Stimulated activated CD4-positive, alpha-beta T cell treated with anti-CD3 and anti-CD28 coated beads, Interleukin-2, amount 100 ng/mL, for 4 hours (primary cell): ENCODE results near the gene ATP6V0B.

ENCODE experiments used
- DNase-seq: peaks from one replicate; pipeline ENCODE4 v3.0.0-alpha.2; 2020; ENCODE audit warnings: low read depth

ATP6V0B gene

DNA sequence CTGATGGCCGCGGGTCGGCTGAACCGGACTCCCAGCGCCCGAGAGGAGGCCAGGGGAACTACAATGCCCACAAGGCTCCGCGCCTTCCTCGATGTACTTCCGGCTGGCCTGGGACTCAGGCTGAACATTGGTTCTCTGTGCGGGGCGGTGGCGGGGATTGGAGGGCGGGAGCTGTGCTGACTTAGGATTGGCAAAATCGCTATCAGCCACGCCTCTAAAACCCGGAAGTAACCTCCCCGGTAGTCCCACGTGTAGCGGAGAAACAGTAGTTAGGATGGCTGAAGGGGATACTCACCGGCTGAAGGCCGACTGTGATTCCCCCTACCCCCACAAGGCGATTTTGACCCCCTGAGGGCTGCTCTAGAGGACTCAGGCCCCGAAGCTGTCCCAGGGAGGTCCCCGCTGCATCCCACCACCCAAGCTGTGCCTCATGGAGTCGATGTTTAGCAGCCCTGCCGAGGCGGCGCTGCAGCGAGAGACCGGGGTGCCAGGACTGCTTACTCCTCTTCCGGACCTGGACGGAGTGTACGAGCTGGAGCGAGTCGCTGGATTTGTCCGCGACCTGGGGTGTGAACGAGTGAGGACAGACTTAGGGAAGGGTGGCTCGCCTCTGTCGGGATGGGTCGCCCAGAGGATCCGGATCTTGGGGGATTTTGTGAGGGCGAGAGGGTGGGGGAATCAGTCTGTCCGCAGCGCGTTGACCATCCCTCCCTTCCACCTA lies 4.9 kb upstream of the ATP6V0B start, which contains the start of gene DPH2:
Gene DPH2, plus strand, starts transcription at position 265 of the 721 bp plus-strand sequence. Its CDS starts 166 bp downstream, at position 431.
- DNase-seq = peak; percentile 96

DNA sequence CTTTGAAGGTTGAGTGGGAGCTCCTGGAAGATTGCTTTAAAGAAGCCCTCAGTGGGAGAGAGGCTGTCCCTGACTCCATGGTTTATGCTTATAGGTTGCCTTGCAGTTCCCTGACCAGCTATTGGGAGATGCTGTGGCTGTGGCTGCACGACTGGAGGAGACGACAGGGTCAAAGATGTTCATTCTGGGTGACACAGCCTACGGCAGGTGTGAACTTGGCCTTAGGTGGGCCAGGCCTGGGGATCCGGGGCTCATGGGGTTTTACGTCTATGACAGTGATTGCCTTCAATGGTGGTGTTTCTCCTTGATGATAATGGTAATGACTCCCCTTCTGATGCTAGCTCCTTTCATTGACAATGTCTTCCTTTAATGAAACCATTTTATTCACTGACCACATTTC lies 4.3 kb upstream of the ATP6V0B start:
- DNase-seq = no peak

DNA sequence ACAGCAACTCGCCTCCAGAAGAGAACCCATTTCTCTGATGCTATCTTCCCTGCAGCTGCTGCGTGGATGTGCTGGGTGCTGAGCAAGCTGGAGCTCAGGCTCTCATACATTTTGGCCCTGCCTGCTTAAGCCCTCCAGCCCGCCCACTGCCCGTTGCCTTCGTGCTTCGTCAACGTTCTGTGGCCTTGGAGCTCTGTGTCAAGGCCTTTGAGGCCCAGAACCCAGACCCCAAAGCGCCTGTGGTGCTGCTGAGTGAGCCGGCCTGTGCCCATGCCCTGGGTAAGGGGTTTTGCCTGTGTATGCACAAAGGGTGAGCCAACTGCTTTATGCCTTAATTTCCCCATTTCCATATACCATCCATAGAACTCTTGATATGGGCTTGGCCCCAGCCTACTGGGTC lies 3.8 kb upstream of the ATP6V0B start:
- no peak for DNase-seq

DNA sequence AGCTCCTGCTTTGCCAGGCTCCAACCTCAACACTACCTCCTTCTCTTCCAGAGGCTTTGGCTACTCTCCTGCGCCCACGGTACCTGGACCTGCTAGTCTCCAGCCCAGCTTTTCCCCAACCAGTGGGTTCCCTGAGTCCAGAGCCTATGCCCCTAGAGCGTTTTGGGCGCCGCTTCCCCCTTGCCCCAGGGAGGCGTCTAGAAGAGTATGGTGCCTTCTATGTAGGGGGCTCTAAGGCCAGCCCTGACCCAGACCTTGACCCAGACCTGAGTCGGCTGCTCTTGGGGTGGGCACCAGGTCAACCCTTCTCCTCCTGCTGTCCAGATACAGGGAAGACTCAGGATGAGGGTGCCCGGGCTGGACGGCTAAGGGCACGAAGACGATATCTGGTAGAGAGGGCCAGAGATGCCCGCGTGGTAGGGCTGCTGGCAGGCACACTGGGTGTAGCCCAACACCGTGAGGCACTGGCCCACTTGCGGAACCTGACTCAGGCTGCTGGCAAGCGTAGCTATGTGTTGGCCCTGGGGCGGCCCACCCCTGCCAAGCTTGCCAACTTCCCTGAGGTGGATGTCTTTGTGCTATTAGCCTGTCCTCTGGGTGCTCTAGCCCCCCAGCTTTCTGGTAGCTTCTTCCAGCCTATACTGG lies 3.3 kb upstream of the ATP6V0B start:
- DNase-seq = no peak

DNA sequence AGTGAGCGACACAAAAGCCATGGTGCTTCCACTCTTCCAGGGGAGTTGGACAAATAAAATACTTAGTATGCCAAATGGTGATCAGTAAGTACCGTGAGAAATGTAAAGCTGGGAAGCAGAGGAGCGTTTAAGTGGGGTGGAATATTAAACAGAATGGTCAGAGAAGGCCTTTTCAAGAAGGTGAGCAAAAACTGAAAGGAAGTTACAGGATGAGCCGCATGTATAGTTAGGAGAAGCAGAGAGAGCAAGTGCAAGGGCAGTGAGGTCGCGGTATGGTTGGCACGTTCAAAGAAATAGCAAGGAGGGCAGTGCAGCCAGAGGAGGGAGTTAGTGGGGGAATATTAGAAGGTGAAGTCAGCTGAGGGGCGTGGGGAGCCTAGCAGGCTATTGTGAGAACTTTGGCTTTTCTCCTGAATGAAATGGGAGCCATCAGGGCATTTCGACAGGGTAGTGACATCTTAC lies 748 bp upstream of the ATP6V0B start:
- no peak for DNase-seq

DNA sequence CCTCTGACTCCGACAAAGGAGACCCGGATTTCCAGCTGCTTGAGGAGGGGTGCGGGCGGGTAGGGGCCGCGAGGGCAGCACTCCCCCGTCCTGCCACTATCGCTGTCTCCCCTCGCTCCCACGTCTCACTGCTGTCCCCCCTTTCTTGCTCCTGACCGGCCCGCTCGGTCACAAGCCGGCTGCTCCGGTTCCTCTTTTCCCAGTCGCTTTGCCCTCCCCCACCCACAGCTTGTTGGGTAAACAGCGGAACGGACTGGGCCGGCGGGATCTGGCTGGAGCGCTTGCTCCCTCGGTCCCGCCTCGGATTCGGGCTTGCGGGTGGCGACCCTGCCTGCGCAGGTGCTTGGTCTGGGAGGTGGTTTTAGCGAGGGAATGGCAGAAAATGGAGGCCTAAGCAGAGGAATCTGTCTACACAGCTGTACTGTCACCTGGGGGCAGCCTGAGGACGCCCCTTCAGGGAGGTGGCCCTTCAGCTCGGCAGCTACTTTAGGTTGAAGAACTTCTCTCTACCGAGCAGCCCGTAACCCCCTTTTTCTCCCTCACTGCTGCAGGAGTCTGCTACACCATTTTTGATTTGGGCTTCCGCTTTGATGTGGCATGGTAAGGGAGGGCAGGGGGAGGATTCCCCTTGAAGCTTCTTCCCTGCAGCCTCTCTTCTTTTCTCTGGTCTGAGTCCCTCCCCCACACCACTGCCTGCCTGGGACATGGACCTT lies 645 bp downstream of the ATP6V0B start:
- no peak for DNase-seq

DNA sequence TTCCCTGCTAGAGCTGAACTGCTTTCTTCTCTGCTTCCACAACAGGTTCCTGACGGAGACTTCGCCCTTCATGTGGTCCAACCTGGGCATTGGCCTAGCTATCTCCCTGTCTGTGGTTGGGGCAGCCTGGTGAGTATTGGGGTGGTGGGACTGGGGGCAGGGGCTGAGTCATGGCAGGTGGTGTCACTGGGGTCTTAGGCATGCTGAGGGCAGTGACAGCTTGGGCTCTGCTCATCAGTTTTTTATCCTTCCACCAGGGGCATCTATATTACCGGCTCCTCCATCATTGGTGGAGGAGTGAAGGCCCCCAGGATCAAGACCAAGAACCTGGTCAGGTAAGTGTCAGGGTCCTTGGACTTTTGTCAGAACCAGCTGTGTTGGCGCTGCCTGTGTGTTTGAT lies 1.3 kb downstream of the ATP6V0B start:
- DNase-seq = no peak

DNA sequence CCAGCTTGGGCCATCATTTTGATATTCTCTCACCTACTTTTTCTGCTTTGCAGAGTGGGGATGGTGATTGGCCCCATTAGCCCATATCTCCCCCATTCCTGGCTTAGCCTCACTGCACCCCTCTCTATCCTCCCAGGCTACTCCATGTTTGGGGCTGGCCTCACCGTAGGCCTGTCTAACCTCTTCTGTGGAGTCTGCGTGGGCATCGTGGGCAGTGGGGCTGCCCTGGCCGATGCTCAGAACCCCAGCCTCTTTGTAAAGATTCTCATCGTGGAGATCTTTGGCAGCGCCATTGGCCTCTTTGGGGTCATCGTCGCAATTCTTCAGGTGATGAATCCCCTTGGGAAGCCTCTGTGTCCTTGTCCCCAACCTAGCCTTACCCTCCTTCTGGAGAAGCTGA lies 2.1 kb downstream of the ATP6V0B start:
- DNase-seq = no peak

DNA sequence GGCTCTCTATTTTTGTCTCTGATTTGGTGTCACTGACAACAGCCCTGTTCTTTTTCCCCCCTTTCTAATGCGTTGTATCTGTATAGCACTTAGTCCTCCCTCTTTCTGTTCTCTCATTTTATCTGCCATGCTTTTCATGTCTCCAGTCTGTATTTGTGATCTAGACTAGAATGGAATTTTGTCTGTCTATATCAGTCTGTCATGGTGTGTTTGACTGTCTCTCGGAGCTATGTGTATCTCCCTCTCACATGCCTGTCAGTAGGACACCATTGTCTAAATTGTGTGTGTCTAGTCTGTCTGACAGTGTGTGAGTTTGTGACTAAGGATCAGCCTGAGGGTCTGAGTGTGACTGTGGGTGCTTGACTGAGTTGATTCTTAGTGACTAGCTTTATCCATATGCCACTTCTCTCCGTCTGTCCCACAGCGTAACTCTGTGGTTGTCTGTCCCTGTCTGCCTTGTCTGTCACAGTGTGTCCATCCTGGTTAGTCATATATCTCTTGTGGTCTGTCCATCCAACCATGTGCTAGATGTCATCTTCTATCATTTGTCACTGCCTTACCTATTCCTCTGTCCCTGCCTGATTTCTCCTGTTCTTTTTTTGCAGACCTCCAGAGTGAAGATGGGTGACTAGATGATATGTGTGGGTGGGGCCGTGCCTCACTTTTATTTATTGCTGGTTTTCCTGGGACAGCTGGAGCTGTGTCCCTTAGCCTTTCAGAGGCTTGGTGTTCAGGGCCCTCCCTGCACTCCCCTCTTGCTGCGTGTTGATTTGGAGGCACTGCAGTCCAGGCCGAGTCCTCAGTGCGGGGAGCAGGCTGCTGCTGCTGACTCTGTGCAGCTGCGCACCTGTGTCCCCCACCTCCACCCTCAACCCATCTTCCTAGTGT lies 2.9 kb downstream of the ATP6V0B start:
- DNase-seq = no peak

DNA sequence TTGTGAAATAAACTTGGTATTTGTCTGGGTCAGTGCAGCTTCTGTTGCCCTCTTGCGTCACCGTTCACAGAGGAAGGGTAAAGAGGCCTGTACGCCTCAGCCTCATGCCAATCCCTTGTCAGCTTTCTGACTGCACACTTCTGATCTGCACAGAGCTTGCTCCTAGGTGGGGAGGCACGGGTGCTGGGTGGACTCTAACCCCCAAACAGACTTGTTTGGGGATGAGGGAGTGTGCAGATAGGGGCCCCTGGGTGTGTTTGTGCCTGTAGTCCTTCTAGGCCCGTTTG lies 3.4 kb downstream of the ATP6V0B start:
- DNase-seq = no peak

DNA sequence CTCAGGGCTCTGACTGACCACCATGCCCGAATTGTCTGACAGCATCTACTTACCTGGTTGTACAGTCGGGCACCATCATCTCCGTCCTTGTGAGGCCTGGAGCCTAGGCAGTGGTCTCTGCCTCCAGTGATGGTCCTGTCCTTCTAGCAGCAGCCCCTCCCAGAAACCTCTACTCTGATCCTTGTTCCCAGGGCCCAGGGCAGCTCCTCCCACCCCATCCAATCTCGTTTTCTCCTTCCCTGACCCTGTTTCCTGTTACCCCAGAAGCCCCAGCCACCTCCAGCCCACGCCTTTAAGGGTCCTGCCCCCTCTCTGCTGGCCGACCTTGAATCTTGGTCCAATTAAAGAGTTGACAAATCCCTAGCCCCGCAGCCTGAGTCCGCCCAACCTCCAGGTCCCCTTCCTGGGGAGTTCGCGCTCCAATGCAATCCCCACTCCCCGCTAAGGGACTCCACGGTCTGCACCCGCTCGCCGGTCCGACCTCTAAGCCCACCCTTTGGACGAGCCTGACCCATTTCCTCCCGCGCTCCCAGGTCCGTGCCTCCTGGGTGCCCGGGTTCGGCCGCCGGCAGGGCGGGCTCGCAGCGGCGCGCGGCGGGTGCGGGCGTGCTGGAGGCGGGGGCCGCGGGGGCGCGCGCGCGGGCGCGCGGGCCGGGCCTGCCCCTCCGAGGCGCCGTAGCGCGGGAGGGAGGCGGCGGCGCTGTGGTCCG lies 3.9 kb downstream of the ATP6V0B start, which contains the start of gene B4GALT2:
Gene B4GALT2, plus strand, starts transcription at position 660 of the 710 bp plus-strand sequence. CDS start 1,951 bp downstream, outside the sequence.
- no peak for DNase-seq

DNA sequence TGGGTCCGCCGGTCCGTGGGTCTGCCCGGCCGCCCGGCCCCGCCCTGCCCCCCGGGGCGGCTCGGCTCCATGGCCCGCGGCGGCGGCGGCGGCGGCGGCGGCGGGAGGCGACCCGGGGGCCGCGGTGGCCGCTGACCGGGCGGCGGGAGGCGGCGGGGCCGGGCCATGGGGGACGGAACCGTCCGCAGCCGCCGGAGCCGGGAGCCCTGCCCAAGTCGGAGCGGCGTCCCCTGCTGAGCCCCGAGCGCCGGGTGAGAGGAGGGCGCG lies 4.4 kb downstream of the ATP6V0B start:
- no peak for DNase-seq

DNA sequence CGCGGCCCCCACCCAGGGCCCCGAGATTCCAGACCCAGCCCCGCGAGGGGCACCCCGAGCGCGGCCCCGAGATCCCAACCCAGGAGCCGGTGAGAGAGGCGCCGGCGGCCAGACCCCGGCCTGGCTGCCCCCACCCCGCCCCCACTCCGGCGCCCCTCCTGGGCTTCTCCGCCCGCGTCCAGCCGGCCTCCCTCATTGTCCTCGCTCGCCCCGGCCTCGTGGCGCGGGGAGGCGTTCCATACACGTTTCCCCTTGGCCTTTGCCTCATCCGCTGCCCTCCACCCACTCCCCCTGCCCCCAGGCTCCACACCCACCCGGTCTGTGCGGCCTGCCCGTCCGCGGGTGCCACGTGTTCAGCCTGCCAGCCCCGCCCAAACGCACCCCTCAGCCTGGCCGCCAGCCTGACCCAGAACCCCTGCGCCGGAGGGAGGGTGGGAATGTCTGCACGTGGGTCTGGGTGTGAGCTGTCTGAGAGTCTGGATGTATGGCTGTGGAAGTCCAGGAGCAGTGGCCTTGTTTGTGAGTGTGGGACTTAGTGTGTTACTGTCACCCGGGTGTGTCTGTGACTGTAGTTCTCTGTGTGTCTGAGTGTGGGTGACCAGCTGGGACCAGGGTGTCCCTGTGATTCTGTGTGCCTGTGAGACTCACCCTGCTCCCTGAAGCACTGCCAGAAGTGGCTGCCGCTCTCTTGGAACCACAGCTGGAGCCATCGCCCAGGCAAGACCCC lies 4.9 kb downstream of the ATP6V0B start:
- DNase-seq = no peak

DNA sequence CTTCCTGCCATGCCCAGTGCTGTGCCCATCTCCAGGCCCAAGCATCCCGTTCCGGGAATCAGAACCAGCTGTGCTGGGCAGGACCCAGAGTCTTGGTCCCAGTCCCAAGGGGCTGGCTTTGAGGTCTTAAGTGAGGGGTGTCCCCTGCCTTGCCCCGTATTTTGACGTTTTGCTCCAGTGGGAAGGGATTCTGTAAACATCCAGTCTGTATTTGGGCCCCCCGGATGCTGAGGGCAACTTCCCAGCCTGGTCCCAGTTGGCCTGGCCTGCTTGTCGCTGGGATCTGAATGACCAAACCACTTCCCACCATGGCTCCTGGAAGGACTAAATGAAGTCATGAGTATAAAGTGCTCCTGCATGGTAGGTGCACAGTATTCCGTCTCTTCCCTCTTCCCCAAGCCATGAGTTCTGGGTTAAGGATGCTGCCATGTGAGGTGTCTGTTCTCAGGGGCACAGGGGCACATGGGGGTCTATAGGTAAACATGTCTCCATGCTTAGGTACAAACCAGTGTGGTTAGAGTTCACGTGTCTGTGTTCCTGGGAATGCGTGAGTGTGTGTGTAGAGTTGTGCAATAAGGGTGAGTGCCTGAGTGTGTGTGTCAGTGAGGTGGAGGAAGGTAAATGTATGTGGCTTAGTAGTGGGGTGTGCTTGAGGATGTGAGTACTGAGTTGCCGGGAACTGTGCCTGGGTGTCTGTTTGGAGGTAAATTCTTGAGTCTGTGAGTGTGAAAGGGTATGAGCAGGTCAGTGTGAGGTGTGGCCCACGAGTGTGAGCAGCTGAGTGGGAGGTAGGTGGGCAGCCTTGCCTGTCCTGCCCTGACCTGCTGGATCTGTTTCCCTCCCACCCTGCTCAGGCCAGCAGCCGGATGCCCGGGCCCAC lies 5.7 kb downstream of the ATP6V0B start:
- DNase-seq = no peak

DNA sequence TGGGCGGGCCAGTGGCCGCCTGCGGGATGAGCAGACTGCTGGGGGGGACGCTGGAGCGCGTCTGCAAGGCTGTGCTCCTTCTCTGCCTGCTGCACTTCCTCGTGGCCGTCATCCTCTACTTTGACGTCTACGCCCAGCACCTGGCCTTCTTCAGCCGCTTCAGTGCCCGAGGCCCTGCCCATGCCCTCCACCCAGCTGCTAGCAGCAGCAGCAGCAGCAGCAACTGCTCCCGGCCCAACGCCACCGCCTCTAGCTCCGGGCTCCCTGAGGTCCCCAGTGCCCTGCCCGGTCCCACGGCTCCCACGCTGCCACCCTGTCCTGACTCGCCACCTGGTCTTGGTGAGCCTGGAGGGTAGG lies 6.4 kb downstream of the ATP6V0B start:
- no peak for DNase-seq

DNA sequence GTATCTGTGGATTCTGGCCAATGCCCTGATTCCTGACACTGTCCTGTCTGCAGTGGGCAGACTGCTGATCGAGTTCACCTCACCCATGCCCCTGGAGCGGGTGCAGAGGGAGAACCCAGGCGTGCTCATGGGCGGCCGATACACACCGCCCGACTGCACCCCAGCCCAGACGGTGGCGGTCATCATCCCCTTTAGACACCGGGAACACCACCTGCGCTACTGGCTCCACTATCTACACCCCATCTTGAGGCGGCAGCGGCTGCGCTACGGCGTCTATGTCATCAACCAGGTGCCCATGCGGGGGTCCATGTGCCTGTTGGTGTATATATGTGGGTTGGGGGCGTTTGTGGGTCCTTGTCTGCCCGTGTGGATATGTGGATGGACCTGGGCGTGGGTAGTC lies 6.9 kb downstream of the ATP6V0B start:
- no peak for DNase-seq

DNA sequence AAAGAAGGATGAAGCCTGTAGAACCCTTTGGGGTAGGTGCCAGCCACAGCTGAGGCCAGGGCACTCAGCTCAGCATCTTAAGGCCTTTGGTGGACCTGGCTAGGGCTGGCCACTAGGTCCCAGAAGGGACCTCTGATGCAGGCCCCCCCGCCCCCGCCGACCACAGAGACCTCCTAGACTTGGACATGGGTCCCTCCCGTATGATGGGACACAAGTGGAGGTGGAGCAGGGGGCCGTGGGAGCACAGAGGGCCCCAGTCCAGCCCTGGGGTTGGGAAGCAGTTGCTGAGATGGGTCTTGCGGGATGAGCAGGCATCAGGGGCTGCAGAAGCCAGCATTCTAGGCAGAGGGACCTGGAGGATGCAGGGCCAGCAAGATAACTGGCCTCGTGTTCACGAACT lies 7.5 kb downstream of the ATP6V0B start:
- no peak for DNase-seq

DNA sequence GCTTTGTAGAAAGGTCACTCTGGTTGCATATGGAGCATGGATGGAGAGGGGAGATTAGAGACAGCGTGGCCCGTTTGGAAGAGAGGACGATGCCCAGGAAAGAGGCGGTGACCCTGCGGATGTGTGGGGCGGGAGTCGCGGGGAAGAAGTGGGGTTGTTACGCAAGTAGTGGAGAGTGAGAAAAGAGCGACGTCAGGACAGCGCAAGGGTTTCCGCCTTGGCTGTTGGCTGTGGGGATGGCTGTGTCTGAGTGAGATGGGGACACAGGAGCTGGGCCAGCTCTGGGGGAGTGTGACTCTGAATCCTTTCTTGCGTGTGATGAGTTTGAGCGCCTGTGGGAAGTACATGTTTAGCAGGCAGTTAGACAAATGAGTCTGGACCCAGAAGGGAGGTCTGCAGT lies 8.0 kb downstream of the ATP6V0B start:
- DNase-seq = no peak

DNA sequence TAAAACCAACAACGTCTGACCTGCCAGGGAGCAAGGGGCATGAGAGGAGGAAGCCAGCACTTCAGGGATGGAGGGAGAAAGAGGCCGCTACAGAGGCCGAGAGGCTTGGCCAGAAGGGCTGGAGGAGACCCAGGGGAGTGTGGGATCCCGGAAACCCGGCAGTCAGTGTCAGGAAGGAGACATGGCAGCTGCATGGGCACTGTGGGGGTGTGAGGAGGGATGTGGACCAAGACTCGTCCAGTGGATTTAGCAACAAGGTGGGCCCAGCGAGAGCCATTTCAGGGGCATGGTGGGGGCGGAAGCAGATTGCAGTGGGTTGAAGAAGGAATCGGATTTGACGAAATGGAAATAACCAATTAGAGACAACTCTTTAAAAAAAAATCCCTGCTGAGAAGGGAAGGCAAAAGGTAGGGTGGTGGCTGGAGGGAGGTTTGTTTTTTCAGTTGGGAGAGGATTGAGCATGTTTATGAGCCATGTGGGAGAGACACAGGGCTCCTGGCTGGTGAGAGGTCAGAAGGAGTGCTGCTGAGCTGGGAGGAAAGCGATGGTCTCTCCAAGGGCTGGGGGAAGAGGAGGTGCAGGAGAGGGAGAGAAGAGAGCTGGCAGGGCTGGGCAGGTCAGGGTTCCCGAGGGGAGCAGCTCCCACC lies 8.6 kb downstream of the ATP6V0B start:
- DNase-seq = no peak

DNA sequence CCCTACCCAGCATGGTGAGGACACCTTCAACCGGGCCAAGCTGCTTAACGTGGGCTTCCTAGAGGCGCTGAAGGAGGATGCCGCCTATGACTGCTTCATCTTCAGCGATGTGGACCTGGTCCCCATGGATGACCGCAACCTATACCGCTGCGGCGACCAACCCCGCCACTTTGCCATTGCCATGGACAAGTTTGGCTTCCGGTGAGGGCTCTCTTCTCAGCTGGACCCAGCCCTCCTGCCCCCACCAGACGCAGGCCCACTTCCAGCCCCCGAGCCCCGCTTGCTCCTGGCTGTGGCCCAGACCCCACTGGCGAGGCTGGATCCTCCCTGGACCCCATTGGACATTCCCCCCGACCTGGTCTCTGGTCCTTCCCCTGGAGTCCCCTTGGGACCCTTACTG lies 10.1 kb downstream of the ATP6V0B start:
- no peak for DNase-seq
